HepG2 (cell line): Measurements from ENCODE around the gene EPS8L3. TPM values are rescaled to one million over a fixed set of nuclear protein-coding genes. Genes with fewer than 3 reads are reported as not detected.

Experiments used
- ATAC-seq: fragments of 200-7000 bp; cut with Tn5 transposase; 3 replicates; pipeline ENCODE4 v1.9.1; 2020; ENCODE audit warnings: mild to moderate bottlenecking, moderate library complexity
- BruUV-seq: library from RNA; stranded (reverse); fragments of 400-500 nt; replicated peaks from 2 replicates; lab custom pipeline; 2021; lab: Mats Ljungman, UMichigan
- CTCF ChIA-PET: fragments of 300-600 bp; formaldehyde crosslinking; extraction: SDS; loops from one replicate; lab custom pipeline; 2021; ENCODE audit warnings: low total read pairs, inconsistent platforms, low intra/inter-chr PET ratio; lab: Yijun Ruan, JAX
- POLR2A ChIA-PET: fragments of 350-600 bp; sonication (Branson Sonifier 250); formaldehyde crosslinking; loops from one replicate; lab custom pipeline; 2020; ENCODE audit warnings: antibody characterized with exemption, inconsistent platforms; lab: Yijun Ruan, JAX
- DNase-seq: peaks from one replicate; pipeline ENCODE4 v3.0.0-alpha.2; 2015; ENCODE audit warnings: low spot score
- FAIRE-seq: peaks from 3 replicates; lab custom pipeline; 2011; peaks lifted over from hg19 to GRCh38; lab: Jason Lieb, UNC
- H2AFZ ChIP-seq: one replicate; pipeline ENCODE4 v1.6.1; 2011; ENCODE audit warnings: low read length, inconsistent platforms
- H3K27ac ChIP-seq: fragments of 300-600 bp; 3 replicates; pipeline ENCODE4 v1.8.0; 2011; ENCODE audit warnings: mixed run types, mild to moderate bottlenecking, mixed read lengths, low read length, inconsistent platforms; ENCODE audit not compliant: insufficient read depth; ENCODE audit errors: extremely low read length
- H3K27me3 ChIP-seq, 2 experiments: fragments of 200-600 bp in 1 of 2; 2 replicates in 1 of 2; 3 replicates in 1 of 2; pipeline versions ENCODE4 v1.6.0 to v1.8.0; 2011; ENCODE audit warnings: low read length in 2 of 2, mild to moderate bottlenecking in 2 of 2, moderate library complexity in 2 of 2, inconsistent platforms in 1 of 2; ENCODE audit not compliant: insufficient read depth in 2 of 2, control insufficient read depth in 1 of 2
- H3K36me3 ChIP-seq, 2 experiments: fragments of 200-600 bp in 1 of 2; replicated peaks in 1 of 2; 2 replicates in 1 of 2; 3 replicates in 1 of 2; pipeline versions ENCODE4 v1.5.1 to v1.8.0; 2011; ENCODE audit warnings: low read length in 2 of 2, inconsistent platforms in 1 of 2; ENCODE audit not compliant: insufficient read depth in 2 of 2, control insufficient read depth in 1 of 2
- H3K4me1 ChIP-seq: 2 replicates; pipeline ENCODE4 v1.5.1; 2012; ENCODE audit warnings: low read length, inconsistent platforms; ENCODE audit not compliant: insufficient read depth
- H3K4me2 ChIP-seq: 2 replicates; pipeline ENCODE4 v1.6.0; 2011; ENCODE audit warnings: low read depth, low read length, inconsistent platforms
- H3K4me3 ChIP-seq, 3 experiments: fragments of 200-600 bp in 1 of 3; sonication (generic), shearing (Covaris generic) in 1 of 3; replicated peaks in 1 of 3; 2 replicates each; pipeline ENCODE4 v1.5.1; 2011 to 2016; ENCODE audit warnings: low read length in 3 of 3, inconsistent platforms in 2 of 3, low read depth in 2 of 3, mild to moderate bottlenecking in 2 of 3, control low read depth in 1 of 3, mixed read lengths in 1 of 3; ENCODE audit not compliant: insufficient read depth in 1 of 3
- H3K79me2 ChIP-seq: one replicate; pipeline ENCODE4 v1.6.1; 2011; ENCODE audit warnings: low read length, inconsistent platforms; ENCODE audit not compliant: insufficient read depth
- H3K9ac ChIP-seq: 2 replicates; pipeline ENCODE4 v1.6.0; 2011; ENCODE audit warnings: mild to moderate bottlenecking, low read depth, low read length, inconsistent platforms; ENCODE audit not compliant: insufficient read depth
- H3K9me3 ChIP-seq: 2 replicates; pipeline ENCODE4 v1.5.1; 2012; ENCODE audit warnings: mild to moderate bottlenecking, low read length
- H4K20me1 ChIP-seq: 2 replicates; pipeline ENCODE4 v1.6.0; 2011; ENCODE audit warnings: inconsistent platforms, mild to moderate bottlenecking, low read length, moderate library complexity; ENCODE audit not compliant: insufficient read depth
- ATF5 ChIP-seq: sonication (generic); formaldehyde crosslinking; IDR thresholded peaks from 2 replicates; pipeline ENCODE4 v1.4.0; 2020; ENCODE audit warnings: mild to moderate bottlenecking, low read depth, missing genetic modification reagents
- BATF2 ChIP-seq: sonication (generic); formaldehyde crosslinking; IDR thresholded peaks from 2 replicates; pipeline ENCODE4 v1.8.0; 2022; ENCODE audit warnings: mild to moderate bottlenecking, missing genetic modification reagents, moderate library complexity
- CEBPG ChIP-seq: IDR thresholded peaks from 2 replicates; pipeline ENCODE4 v1.6.1; 2016
- CREM ChIP-seq, 2 experiments: sonication (generic) in 1 of 2; formaldehyde crosslinking in 1 of 2; IDR thresholded peaks; 2 replicates each; pipeline versions ENCODE4 v1.4.0 to v1.6.1; 2016 to 2020; ENCODE audit warnings: antibody characterized with exemption in 1 of 2, mild to moderate bottlenecking in 1 of 2, missing genetic modification reagents in 1 of 2
- DMAP1 ChIP-seq: IDR thresholded peaks from 2 replicates; pipeline ENCODE4 v1.6.1; 2016
- EZH2 ChIP-seq: conservative IDR thresholded peaks from 2 replicates; pipeline ENCODE4 v1.6.1; 2012; ENCODE audit warnings: mild to moderate bottlenecking, low read depth, low read length, moderate library complexity
- FOSL2 ChIP-seq: sonication (generic); formaldehyde crosslinking; IDR thresholded peaks from 2 replicates; pipeline ENCODE4 v1.4.0; 2020; ENCODE audit warnings: missing genetic modification reagents
- HES4 ChIP-seq: sonication (generic); formaldehyde crosslinking; IDR thresholded peaks from 2 replicates; pipeline ENCODE4 v1.9.0; 2021; ENCODE audit warnings: mild to moderate bottlenecking, missing genetic modification reagents, borderline replicate concordance
- IRX3 ChIP-seq: sonication (generic); formaldehyde crosslinking; IDR thresholded peaks from 2 replicates; pipeline ENCODE4 v1.8.1; 2023; ENCODE audit warnings: mild to moderate bottlenecking, low read depth, missing genetic modification reagents, borderline replicate concordance
- MAF1 ChIP-seq: sonication (generic); formaldehyde crosslinking; IDR thresholded peaks from 2 replicates; pipeline ENCODE4 v1.5.0; 2020; ENCODE audit warnings: missing genetic modification reagents, borderline replicate concordance
- MIER2 ChIP-seq: IDR thresholded peaks from 2 replicates; pipeline ENCODE4 v1.6.1; 2016; ENCODE audit warnings: missing biosample characterization, missing genetic modification reagents
- MXD3 ChIP-seq: IDR thresholded peaks from 2 replicates; pipeline ENCODE4 v1.6.1; 2016; ENCODE audit warnings: mild to moderate bottlenecking, missing biosample characterization, missing genetic modification reagents
- NFKBIZ ChIP-seq: IDR thresholded peaks from 2 replicates; pipeline ENCODE4 v1.6.1; 2018; ENCODE audit warnings: missing genetic modification reagents, missing compliant biosample characterization
- NR2C2 ChIP-seq: sonication (generic); formaldehyde crosslinking; IDR thresholded peaks from 2 replicates; pipeline ENCODE4 v1.4.0; 2020; ENCODE audit warnings: missing genetic modification reagents, mild to moderate bottlenecking, moderate library complexity, borderline replicate concordance
- PPARG ChIP-seq: conservative IDR thresholded peaks from 2 replicates; pipeline ENCODE4 v1.6.1; 2016; ENCODE audit warnings: missing biosample characterization, missing genetic modification reagents
- PRMT3 ChIP-seq: sonication (generic); formaldehyde crosslinking; IDR thresholded peaks from 2 replicates; pipeline ENCODE4 v1.8.1; 2022; ENCODE audit warnings: low read depth, mild to moderate bottlenecking, moderate library complexity, missing genetic modification reagents, borderline replicate concordance
- SRY ChIP-seq: sonication (generic); formaldehyde crosslinking; IDR thresholded peaks from 2 replicates; pipeline ENCODE4 v1.8.0; 2022; ENCODE audit warnings: mild to moderate bottlenecking, missing genetic modification reagents
- TCF7 ChIP-seq: sonication (generic); IDR thresholded peaks from 2 replicates; pipeline ENCODE4 v1.6.1; 2016; ENCODE audit warnings: antibody characterized with exemption, low read depth
- ZNF724P ChIP-seq: sonication (generic); formaldehyde crosslinking; IDR thresholded peaks from 2 replicates; pipeline ENCODE4 v1.8.0; 2022; ENCODE audit warnings: missing genetic modification reagents, borderline replicate concordance
- WGBS: methylation state at CpG from one replicate; pipeline ENCODE4 v1.1.6; 2017; ENCODE audit warnings: low lambda C conversion rate; 5-methylcytosine and 5-hydroxymethylcytosine counted together
- in situ Hi-C: cut with HindIII; loops from 2 replicates; pipeline ENCODE4 v1.10.0; 2017; ENCODE audit warnings: low pct_unique_long_range_greater_than_20kb; ENCODE audit not compliant: extremely low pct_ligation_motif_present
- intact Hi-C: fragments of 100-400 bp; cut with micrococcal nuclease; formaldehyde crosslinking; loops from one replicate; pipeline ENCODE4 v1.10.0; 2022; ENCODE audit not compliant: unreplicated experiment
- polyA plus RNA-seq, 8 experiments: library from polyadenylated mRNA; depleted of rRNA in 3 of 8; stranded (reverse) in 7 of 8; unstranded in 1 of 8; fragments of >200 nt; fragmentation: Illumina TruSeq in 4 of 8; extraction: Trizol in 4 of 8; gene quantifications; 2 replicates each; pipeline versions ENCODE4 v1.2.1 to v1.2.3, GENCODE V29; 2011 to 2016; ENCODE audit warnings: low read depth in 4 of 8, missing spikeins in 1 of 8, mixed read lengths in 1 of 8; ENCODE audit not compliant: insufficient read depth in 1 of 8
- total RNA-seq, 5 experiments: library from RNA; depleted of rRNA; stranded (reverse); fragments of >200 nt; fragmentation: Illumina TruSeq; extraction: Trizol; gene quantifications; 2 replicates each; pipeline ENCODE4 v1.2.3, GENCODE V29; 2016; ENCODE audit warnings: low read depth in 1 of 5

The EPS8L3 gene
- total and polyA plus RNA-seq, 2 of the 13 experiments (the other 11 are each of a cell fraction or from before 2014, with no cell fraction given) = 18.2 to 106 TPM

- TF ChIP-seq ZNF724P (CRISPR knock-in tag) (no peak), PRMT3 (CRISPR knock-in tag) (no peak), PPARG (CRISPR knock-in tag) (no peak)
- TF ChIP-seq, all 625 proteins: peak for 0
These were observed 22.4 kb upstream of the EPS8L3 start (continued) for GRCh38 chr1:109786112-109786480.

- ATAC-seq (no peak), FAIRE-seq (no peak), DNase-seq (no peak)
- intact Hi-C loops = no loop called here
- Histone ChIP-seq H3K9me3 (peaks cover 7% of the 10 kb centered on the region), H3K36me3 (no peaks in the 10 kb centered on the region), H3K4me2 (no peak overlapping the region), H3K79me2 (no peaks in the 10 kb centered on the region), H2AFZ (no peak overlapping the region), H3K4me1 (peaks cover 35% of the 10 kb centered on the region), H3K27me3 (peaks cover 0 to 3% of the 10 kb centered on the region in 2 experiments; a peak in 3 of 5 replicates), H3K4me3 (no peak overlapping the region), H3K27ac (no peak overlapping the region), H3K9ac (no peak overlapping the region), H4K20me1 (no peaks in the 10 kb centered on the region)
- WGBS = 23% methylated on average over 4 of the region's 4 CpGs
- POLR2A ChIA-PET = no interaction called here
- TF ChIP-seq BATF2 (CRISPR knock-in tag) = no peak
- TF ChIP-seq EZH2 = no peak
- TF ChIP-seq MAF1 (CRISPR knock-in tag) = no peak
- no peak for TF ChIP-seq HES4 (CRISPR knock-in tag)
- no peak for TF ChIP-seq DMAP1 (CRISPR knock-in tag)
- no peak for TF ChIP-seq ATF5 (CRISPR knock-in tag)
- TF ChIP-seq MIER2 (CRISPR knock-in tag) = no peak
- no peak for TF ChIP-seq CEBPG (CRISPR knock-in tag)
- TF ChIP-seq TCF7 = no peak
- TF ChIP-seq FOSL2 = no peak
- no peak for TF ChIP-seq CREM (IDR thresholded peaks at IDR 0.05)
- TF ChIP-seq CREM (CRISPR knock-in tag; IDR thresholded peaks at IDR 0.05) = no peak
- no peak for TF ChIP-seq NFKBIZ
- no peak for TF ChIP-seq NR2C2 (CRISPR knock-in tag)
- no peak for TF ChIP-seq MXD3 (CRISPR knock-in tag)
- TF ChIP-seq SRY = no peak
- TF ChIP-seq IRX3 (CRISPR knock-in tag) = no peak
- BruUV-seq = no TSS peak
- CTCF ChIA-PET = no interaction called here
- in situ Hi-C loops = no loop called here
These were observed 21.9 kb upstream of the EPS8L3 start for GRCh38 chr1:109785446-109786111.
